Mesendoderm (in vitro differentiated cells): ENCODE measurements around the gene SMAD2.
A peak's percentile ranks its signal among the peaks of the same experiment; 100 is the strongest.

Experiments
- DNase-seq: peaks from one replicate; pipeline ENCODE4 v3.0.0; 2013
- H2AK5ac ChIP-seq: 2 replicates; pipeline ENCODE4 v1.6.1; 2013; ENCODE audit warnings: low read length, inconsistent platforms
- H2BK120ac ChIP-seq: 2 replicates; pipeline ENCODE4 v1.6.1; 2013; ENCODE audit warnings: low read depth, mild to moderate bottlenecking, low read length, moderate library complexity, mixed read lengths
- H2BK15ac ChIP-seq: replicated peaks from 2 replicates; pipeline ENCODE4 v1.6.1; 2013; ENCODE audit warnings: low read depth, mild to moderate bottlenecking, moderate library complexity
- H2BK5ac ChIP-seq: 2 replicates; pipeline ENCODE4 v1.6.1; 2013; ENCODE audit warnings: low read length, inconsistent platforms
- H3K18ac ChIP-seq: 2 replicates; pipeline ENCODE4 v1.6.1; 2013; ENCODE audit warnings: mild to moderate bottlenecking, low read length, mixed read lengths
- H3K23ac ChIP-seq: one replicate; pipeline ENCODE4 v1.6.1; 2013; ENCODE audit warnings: low read length
- H3K27ac ChIP-seq: 2 replicates; pipeline ENCODE4 v1.5.1; 2013; ENCODE audit warnings: low read depth, mild to moderate bottlenecking, inconsistent platforms, low read length, moderate library complexity
- H3K27me3 ChIP-seq: 2 replicates; pipeline ENCODE4 v1.6.1; 2013; ENCODE audit warnings: low read length, control low read depth, mild to moderate bottlenecking, inconsistent platforms; ENCODE audit not compliant: insufficient read depth, poor library complexity
- H3K36me3 ChIP-seq: 2 replicates; pipeline ENCODE4 v1.6.1; 2013; ENCODE audit warnings: low read length, inconsistent platforms; ENCODE audit not compliant: control insufficient read depth, insufficient read depth
- H3K4ac ChIP-seq: one replicate; pipeline ENCODE4 v1.6.1; 2013; ENCODE audit warnings: low read depth, mild to moderate bottlenecking, low read length, moderate library complexity
- H3K4me1 ChIP-seq: 2 replicates; pipeline ENCODE4 v1.6.1; 2013; ENCODE audit warnings: low read depth, low read length, inconsistent platforms; ENCODE audit not compliant: control insufficient read depth
- H3K4me2 ChIP-seq: 2 replicates; pipeline ENCODE4 v1.6.1; 2013; ENCODE audit warnings: low read length
- H3K4me3 ChIP-seq: 2 replicates; pipeline ENCODE4 v1.5.1; 2013; ENCODE audit warnings: mild to moderate bottlenecking, low read length
- H3K56ac ChIP-seq: one replicate; pipeline ENCODE4 v1.6.1; 2013; ENCODE audit warnings: low read length
- H3K79me1 ChIP-seq: 2 replicates; pipeline ENCODE4 v1.6.1; 2013; ENCODE audit warnings: low read length, inconsistent platforms
- H3K79me2 ChIP-seq: 2 replicates; pipeline ENCODE4 v1.6.1; 2013; ENCODE audit warnings: mild to moderate bottlenecking, low read length; ENCODE audit not compliant: control insufficient read depth, insufficient read depth
- H3K9ac ChIP-seq: 2 replicates; pipeline ENCODE4 v1.6.1; 2013; ENCODE audit warnings: low read length, inconsistent platforms
- H4K5ac ChIP-seq: one replicate; pipeline ENCODE4 v1.6.1; 2013; ENCODE audit warnings: low read length
- H4K8ac ChIP-seq: one replicate; pipeline ENCODE4 v1.6.1; 2013; ENCODE audit warnings: low read depth, mild to moderate bottlenecking, control low read depth, low read length, moderate library complexity
- WGBS: extraction: QIAGEN DNeasy Blood & Tissue Kit; methylation state at CpG from one replicate; pipeline ENCODE4 v1.1.7; 2013; ENCODE audit warnings: low lambda C conversion rate, missing lambda C conversion rate; ENCODE audit not compliant: insufficient coverage; ENCODE audit errors: extremely low coverage; 5-methylcytosine and 5-hydroxymethylcytosine counted together

Gene SMAD2

DNA sequence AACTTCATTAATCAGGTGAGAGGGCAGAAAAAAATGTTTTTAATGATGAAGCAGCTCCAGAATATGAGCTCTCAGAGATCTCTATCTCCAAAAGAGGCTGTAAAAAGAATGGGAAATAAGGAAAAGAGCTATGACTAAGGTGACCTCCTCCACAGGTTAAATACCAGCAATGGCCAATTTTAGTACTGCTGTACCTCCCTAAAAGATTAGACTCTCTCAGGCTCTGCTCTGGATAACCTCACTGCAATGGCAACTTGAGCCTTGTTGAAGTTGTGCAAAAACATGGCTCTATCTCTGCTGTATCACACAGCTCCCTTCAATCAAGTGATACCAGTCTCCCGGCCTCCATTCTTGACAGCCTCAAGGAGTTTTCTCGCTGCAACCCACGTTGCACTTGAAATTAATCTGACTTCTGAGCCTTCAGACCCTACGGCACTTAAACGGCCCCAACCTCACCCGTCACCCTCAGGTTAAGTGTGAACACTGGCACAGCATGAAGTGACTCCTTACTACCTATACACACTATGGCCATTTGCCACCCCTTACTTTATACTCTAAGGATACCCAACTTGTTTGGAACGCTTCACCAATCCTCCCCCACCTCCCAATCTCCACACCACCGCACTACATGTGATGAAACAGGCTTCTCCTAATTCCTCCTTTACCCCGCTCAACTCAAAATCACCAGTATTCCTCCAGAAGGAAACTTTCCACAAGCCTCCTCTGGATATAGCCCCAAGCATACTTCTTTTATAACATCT is 36.3 kb downstream of the SMAD2 start:
- no peaks in the 10 kb centered on the region for H3K27me3 ChIP-seq
- H2BK15ac ChIP-seq: no peak overlapping the region
- H3K36me3 ChIP-seq: peaks cover 2% of the 10 kb centered on the region

DNA sequence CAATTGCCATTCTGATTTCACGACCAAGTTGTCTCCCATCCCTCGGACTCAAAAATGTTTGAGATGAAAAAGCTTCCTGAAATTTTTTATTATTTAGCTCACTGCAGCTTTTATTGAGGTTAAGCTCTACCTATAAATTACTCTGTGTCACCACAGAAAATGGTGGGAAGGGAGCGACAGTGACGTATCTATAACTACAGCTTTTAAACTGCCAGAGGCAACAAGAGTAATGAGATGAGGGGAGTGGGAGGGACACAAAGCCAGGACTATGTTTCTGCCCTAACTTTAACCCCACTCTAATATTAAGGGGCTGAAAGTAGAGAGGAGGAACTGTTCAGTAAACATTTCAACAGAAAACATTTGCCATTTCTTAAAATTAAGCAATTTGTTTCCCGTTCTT is 37.4 kb downstream of the SMAD2 start:
- no peak overlapping the region for H2BK5ac ChIP-seq
- H3K9ac ChIP-seq: no peak overlapping the region
- H3K27ac ChIP-seq: no peak overlapping the region
- no peak for DNase-seq
- H3K36me3 ChIP-seq: peaks cover 2% of the 10 kb centered on the region
- no peak overlapping the region for H3K4me3 ChIP-seq
- no peak overlapping the region for H2BK15ac ChIP-seq
- H2BK120ac ChIP-seq: no peak overlapping the region
- no peak overlapping the region for H2AK5ac ChIP-seq
- no peak overlapping the region for H3K18ac ChIP-seq
- no peaks in the 10 kb centered on the region for H3K27me3 ChIP-seq
- H3K23ac ChIP-seq: no peak overlapping the region
- H3K56ac ChIP-seq: no peak overlapping the region
- H3K4me2 ChIP-seq: no peak overlapping the region
- no peak overlapping the region for H4K5ac ChIP-seq
- peaks cover 27% of the 10 kb centered on the region for H3K79me2 ChIP-seq
- H3K79me1 ChIP-seq: peaks cover 16% of the 10 kb centered on the region
- H3K4ac ChIP-seq: no peak overlapping the region
- H3K4me1 ChIP-seq: peaks cover 12% of the 10 kb centered on the region
- peak overlapping the region; percentile 13 for H4K8ac ChIP-seq
- no CpG with 5 or more reads among the region's 5 CpGs for WGBS

More for the DNA sequence above, 36.3 kb downstream of the SMAD2 start:
- Histone ChIP-seq H3K18ac (no peak overlapping the region), H2AK5ac (no peak overlapping the region), H3K4ac (no peak overlapping the region), H3K9ac (no peak overlapping the region), H3K23ac (no peak overlapping the region), H2BK5ac (no peak overlapping the region), H4K5ac (no peak overlapping the region), H2BK120ac (no peak overlapping the region), H3K4me3 (no peak overlapping the region), H3K79me1 (peaks cover 16% of the 10 kb centered on the region), H3K27ac (no peak overlapping the region), H3K4me2 (no peak overlapping the region), H3K79me2 (peaks cover 34% of the 10 kb centered on the region), H3K56ac (peak overlapping the region; percentile 18), H3K4me1 (peaks cover 13% of the 10 kb centered on the region), H4K8ac (no peak overlapping the region)
- 100% methylated on average over 2 of the region's 9 CpGs for WGBS
- DNase-seq: no peak

DNA sequence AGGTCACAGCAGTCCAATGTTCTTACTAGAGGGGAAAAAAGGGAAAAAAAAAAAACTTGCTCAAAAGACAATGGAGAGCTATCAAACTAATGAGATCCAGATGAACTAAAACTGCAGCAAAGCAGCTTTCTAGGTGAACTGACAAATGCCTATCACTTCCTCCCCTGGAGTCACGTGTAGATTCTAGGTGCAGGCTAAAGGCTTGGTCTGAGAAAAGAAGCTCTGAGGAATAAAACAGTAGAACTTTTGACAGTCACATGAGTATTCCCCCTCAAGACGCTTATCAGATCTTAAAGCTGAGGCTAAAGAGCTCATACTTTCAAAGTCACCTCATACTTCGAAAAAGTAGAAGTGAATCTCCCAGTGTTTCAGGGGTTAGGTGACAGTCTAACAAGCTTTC is 42.3 kb downstream of the SMAD2 start:
- Histone ChIP-seq H3K4ac (no peak overlapping the region), H3K4me1 (peaks cover 5% of the 10 kb centered on the region), H2BK15ac (no peak overlapping the region), H3K79me1 (peaks cover 8% of the 10 kb centered on the region), H3K27me3 (no peaks in the 10 kb centered on the region), H3K18ac (no peak overlapping the region), H3K4me3 (no peak overlapping the region), H3K27ac (peak overlapping the region; percentile 39), H2AK5ac (no peak overlapping the region), H4K5ac (no peak overlapping the region), H4K8ac (no peak overlapping the region), H2BK5ac (peak overlapping the region; percentile 30), H3K9ac (no peak overlapping the region), H2BK120ac (no peak overlapping the region), H3K4me2 (no peak overlapping the region), H3K79me2 (peaks cover 17% of the 10 kb centered on the region), H3K56ac (no peak overlapping the region), H3K36me3 (no peaks in the 10 kb centered on the region), H3K23ac (no peak overlapping the region)
- no CpG with 5 or more reads among the region's 3 CpGs for WGBS
- DNase-seq: peak; percentile 54

DNA sequence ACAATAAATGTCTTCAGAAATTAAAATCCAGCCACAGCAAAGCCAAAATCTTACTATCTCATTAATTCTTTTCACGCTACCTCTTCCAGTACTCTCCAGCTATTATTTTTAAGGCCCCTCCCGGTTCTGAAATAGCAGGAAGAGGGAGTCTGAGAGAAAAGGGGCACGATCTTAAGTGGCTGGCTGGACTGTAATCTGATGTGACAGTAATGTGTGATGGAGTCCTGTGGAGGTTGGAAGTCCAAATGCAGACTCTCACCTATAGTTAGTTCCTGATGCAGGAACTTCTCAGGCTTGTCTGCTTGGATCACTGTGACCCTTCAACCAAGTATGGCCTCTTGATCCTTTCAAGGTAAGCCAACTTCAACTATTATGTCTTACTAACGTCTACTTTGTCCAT is 43.2 kb downstream of the SMAD2 start:
- Histone ChIP-seq H4K8ac (no peak overlapping the region), H3K4ac (no peak overlapping the region), H3K9ac (no peak overlapping the region), H3K27me3 (no peaks in the 10 kb centered on the region), H3K18ac (no peak overlapping the region), H2AK5ac (no peak overlapping the region), H3K79me1 (peaks cover 8% of the 10 kb centered on the region), H3K4me1 (peaks cover 5% of the 10 kb centered on the region), H3K56ac (no peak overlapping the region), H2BK120ac (no peak overlapping the region), H3K23ac (no peak overlapping the region), H2BK15ac (no peak overlapping the region), H3K4me3 (no peak overlapping the region), H3K79me2 (peaks cover 14% of the 10 kb centered on the region), H3K4me2 (no peak overlapping the region), H2BK5ac (peak overlapping the region; percentile 41), H3K27ac (peak overlapping the region; percentile 9), H4K5ac (no peak overlapping the region), H3K36me3 (no peaks in the 10 kb centered on the region)
- WGBS: 100% methylated on average over 1 of the region's 4 CpGs
- peak; percentile 65 for DNase-seq

DNA sequence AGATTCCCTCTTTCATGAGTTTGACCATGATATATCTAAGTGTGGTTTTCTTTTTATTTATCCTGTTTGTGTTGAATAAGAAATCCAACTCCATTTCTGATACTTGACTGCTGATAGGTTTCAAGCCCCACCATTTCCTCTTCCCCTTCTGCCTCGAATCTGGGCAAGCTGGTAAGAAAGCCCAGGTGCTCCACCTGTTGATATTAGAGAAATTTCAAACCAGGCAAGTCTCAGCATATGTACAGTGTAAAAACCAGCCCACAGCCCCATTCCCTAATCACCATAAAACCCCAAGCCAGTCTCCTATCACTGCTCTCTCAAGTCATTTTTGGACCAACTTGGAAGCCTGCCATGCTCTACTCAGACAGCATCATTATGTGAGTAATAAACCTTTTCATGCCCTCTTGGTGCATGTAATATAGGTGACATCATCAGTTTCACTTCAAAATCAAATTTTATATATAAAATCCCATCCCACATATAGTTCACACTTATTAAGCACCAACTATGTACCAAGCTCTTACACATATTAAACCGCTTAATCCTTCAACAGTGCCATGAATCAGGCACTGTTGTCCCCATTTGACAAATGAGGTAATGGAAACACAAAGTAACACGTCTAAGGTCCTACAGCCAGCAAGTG is 46.6 kb downstream of the SMAD2 start:
- Histone ChIP-seq H3K4me2 (no peak overlapping the region), H3K4ac (no peak overlapping the region)
- WGBS: 100% methylated on average over 1 of the region's 3 CpGs

More for the DNA sequence above, 46.6 kb downstream of the SMAD2 start:
- Histone ChIP-seq H2BK5ac (no peak overlapping the region), H3K18ac (no peak overlapping the region), H3K4me1 (peaks cover 5% of the 10 kb centered on the region), H3K23ac (no peak overlapping the region), H3K9ac (no peak overlapping the region), H3K79me2 (peaks cover 20% of the 10 kb centered on the region), H2BK120ac (no peak overlapping the region), H3K79me1 (peaks cover 11% of the 10 kb centered on the region), H3K4me3 (no peak overlapping the region), H4K5ac (no peak overlapping the region), H3K27me3 (no peaks in the 10 kb centered on the region), H2AK5ac (no peak overlapping the region), H2BK15ac (no peak overlapping the region), H3K27ac (no peak overlapping the region), H4K8ac (no peak overlapping the region), H3K56ac (no peak overlapping the region), H3K36me3 (no peaks in the 10 kb centered on the region)
- no peak for DNase-seq
